ENCODE measurements around the gene LAMA3.
"Not testable (repeated sequence)": the region's sequence is repeated elsewhere in the genome, so short reads cannot be mapped to it uniquely, and the experiment has no call there.

The LAMA3 gene

DNA sequence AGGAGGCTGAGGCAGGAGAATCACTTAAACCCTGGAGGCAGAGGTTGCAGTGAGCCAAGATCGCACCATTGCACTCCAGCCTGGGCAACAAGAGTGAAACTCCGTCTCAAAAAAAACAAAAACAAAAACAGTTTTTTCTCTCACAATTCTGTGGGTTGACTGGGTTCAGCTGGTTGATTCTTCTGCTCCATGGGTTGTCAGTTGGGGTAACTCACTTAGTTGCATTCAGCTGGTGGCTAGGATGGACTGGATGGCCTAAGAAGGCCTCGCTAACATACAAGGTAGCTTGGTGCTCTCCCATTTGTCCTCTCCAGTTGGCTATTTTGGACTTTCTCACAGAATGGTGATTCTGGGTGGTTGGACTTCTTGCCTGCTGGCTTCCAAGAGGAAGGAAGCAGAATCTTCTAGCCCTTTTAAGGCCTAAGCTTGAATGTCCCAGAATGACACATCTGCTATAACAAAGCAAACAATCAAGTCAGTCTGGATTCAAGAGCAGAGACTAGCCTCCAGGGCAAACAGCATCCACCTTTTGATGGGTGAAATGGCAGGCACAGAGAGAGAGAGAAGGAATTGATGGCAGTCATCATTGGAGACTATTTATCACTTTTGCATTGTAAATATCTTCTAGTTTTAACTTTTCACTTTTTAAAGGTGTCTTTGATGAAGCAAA is 17.9 kb downstream of the LAMA3 start:
- no peak for DNase-seq (ENCODE audit: low read depth)

DNA sequence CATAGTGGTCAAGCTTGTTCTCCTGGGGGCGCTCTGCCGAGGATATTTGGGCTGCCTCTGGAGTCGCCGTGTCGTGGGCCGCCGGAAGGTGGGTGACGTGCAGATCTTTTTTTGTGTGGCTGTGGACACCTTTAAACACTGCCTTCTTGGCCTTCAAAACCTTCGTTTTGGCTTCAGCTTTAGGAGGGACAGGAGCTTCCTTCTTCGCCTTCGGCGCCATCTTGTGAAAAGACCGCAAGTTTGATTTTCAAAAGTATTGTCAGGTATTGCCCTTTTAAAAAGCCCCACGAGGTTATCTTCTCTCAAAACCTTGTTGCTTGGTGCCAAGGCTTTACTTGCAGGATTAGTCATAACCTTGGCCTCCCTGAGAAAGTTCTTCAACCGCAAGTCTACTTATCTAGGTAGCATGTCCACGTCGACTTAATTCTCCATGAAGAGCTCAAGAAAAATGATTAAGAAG is 20.8 kb downstream of the LAMA3 start:
- no peak for DNase-seq (ENCODE audit: low read depth)

DNA sequence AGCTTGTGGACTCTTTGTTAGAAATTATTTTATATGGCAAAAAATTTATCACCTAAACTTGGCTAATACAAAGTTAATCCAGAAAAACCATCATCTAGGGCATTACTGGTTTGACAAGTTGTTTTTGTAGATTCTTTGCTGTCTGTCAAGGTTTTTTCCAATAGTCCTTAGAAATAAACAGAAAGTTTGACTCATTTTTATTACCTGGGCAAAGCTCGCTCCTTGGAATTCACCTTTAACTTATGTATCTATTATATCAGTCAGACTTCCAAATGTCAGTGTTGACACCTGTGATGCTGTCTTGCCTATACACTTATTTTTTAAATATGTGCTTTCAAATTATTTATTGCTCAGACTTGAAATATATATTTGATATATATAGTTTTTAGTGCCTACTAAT is 21.7 kb downstream of the LAMA3 start:
- no peak for DNase-seq (ENCODE audit: low read depth)

GRCh38 chr18:23711426-23711825 is 22.2 kb downstream of the LAMA3 start:
- no peak for DNase-seq (ENCODE audit: low read depth)

DNA sequence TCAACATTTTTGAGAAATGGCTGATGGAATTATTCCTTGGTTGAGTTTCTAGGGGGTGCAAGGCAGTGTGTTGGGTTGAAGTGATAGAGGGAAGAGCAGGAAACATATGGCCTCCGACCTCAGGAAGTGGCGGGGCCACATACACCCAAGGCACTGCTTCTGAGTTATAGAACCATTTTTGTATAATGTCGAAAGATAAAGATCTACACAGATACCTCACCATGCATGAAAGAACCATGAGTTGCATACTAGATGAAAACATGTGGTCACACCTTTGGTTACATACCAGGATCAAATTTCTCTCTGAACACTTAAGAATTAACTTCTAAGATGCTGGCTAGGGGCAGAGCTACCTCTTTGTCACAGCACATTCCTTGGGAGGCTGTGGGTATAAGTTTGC is 23.2 kb downstream of the LAMA3 start:
- DNase-seq (ENCODE audit: low read depth), result no peak

GRCh38 chr18:23714576-23714975 is 25.3 kb downstream of the LAMA3 start:
- no peak for DNase-seq (ENCODE audit: low read depth)

DNA sequence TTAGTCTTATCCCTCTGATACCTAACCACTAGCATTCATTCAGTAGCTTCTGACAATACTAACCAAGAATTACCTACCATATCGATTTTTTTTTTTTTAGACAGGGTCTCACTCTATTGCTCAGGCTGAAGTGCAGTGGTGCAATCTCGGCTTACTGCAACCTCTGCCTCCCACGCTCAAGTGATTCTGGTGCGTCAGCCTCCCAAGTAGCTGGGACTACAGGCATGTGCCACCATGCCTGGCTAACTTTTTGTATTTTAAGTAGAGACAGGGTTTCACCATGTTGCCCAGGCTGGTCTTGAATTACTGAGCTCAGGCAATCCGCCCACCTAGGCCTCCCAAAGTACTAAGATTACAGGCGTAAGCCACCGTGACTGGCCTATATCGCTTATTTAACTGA is 26.8 kb downstream of the LAMA3 start:
- DNase-seq (ENCODE audit: low read depth), result not testable (repeated sequence)

DNA sequence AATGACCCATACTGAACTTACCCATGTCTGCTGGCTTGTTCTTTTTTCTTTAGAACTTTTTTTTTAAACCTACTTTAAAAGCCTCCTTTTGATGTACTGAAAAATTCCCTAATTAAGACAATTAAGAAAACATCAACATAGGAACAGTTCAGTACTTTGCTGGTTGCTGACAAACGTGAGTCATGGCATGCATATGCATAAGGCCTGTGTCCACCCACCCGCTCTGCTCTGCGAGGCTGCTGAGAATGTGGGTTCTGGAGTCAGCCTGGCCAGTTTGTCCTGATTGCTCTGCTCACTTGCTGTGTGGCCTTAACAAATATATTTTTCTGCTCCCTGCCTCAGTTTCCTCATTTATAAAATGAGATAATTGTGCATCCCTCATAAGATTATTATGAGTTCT is 27.3 kb downstream of the LAMA3 start:
- DNase-seq (ENCODE audit: low read depth), result no peak

DNA sequence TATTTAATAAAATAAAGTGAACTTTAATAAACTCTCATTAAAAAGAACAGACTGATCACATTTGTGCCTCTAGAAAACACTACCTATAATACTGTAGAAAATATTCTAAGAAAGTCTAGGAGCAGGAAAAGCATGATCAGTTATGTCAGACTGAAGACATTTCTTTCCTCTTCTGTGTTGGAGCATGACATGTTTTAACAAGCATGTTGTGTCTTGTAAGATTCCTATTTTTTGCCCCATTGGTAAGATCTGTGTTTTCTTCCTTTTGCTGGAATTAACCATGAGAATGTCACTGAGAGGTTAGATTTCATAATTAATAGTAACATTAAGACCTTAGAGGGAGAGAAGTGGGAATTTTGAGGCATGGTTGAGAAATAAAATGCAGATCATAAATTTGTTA is 27.7 kb downstream of the LAMA3 start:
- DNase-seq (ENCODE audit: low read depth), result no peak

- no peak for DNase-seq (ENCODE audit: low read depth)
Measured at GRCh38 chr18:23718243-23718720, 29.0 kb downstream of the LAMA3 start.

GRCh38 chr18:23718731-23719130 is 29.5 kb downstream of the LAMA3 start:
- no peak for DNase-seq (ENCODE audit: low read depth)

DNA sequence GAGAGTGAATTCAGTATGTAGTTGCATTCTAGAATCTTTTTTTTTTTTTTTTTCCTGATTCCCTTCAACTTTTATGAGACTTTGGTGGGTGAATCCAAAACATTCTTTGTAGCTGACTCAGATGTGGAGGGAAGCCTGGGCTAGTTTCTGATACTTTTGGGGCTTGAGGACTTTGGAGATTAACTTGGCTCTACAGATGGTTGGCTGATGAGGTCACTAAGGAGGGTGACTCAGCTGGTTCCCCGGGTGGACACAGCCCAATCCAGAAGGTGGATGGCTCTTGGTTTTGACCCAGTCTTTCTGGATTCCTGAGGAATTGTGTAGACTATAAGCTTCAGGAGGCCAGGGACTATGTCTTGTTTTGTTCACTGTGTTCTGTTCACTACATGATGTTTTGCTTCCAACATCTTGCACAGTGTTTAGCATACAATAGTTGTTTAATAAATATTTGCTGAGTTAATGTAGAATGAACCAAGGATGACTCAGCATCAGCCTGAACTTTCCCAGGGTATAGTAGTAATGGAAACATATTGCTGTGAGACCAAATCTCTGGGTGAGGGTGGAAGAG is 30.5 kb downstream of the LAMA3 start:
- no peak for DNase-seq (ENCODE audit: low read depth)

DNA sequence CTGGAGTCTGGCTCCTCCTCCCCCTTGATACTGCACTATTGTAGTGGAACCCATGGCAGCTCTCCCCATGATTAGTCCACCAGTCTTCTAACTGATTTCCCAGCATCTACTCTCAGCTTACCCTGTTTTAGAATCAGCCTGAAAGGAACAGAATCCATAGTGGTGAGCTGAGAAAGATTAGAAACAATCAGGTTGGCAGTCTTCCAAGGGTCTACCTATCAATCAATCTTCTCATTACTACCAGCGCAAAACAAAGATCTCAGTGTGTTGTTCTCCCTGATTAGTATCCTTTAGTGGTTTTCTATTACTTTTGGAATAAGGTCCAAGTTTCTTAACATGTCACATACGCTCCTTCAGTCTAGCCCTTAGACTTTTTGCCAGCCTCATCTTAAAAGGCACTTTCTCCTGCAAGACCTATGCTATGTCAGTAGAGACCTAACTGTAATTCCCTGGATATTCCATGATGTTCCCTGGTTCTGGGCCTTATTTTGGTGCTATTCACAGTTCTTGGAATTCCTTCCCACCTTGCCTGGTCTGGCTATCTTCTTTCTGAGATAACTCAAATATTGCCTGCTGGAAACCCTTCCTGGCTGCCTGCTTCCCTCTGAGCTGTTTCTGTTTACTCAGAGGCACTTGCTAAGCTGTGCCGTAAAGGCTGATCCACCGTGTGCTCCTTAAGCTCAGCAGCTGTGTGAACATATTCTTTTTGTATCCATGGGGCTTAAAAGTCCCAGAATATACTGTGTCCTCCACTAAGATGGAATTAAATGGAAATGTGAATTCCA is 32.6 kb downstream of the LAMA3 start:
- no peak for DNase-seq (ENCODE audit: low read depth)

DNA sequence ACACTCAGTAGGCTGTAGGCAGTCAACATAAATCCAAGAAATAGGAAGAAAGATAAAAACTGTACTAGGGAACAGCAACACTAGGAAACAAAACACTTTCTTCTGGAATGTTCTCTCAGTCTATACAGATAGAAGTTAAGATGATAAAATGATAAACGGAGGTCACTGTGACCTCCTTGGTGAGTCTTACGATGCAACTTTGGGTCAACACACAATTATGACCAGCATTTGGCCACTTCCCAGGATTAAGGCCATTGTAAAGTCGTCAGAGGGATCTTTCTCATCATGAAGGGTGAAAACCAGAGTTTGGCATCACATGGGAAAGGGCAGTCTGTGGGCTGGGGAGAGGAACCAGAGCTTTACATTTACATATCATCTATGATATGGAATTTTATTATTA is 33.4 kb downstream of the LAMA3 start:
- no peak for DNase-seq (ENCODE audit: low read depth)

DNA sequence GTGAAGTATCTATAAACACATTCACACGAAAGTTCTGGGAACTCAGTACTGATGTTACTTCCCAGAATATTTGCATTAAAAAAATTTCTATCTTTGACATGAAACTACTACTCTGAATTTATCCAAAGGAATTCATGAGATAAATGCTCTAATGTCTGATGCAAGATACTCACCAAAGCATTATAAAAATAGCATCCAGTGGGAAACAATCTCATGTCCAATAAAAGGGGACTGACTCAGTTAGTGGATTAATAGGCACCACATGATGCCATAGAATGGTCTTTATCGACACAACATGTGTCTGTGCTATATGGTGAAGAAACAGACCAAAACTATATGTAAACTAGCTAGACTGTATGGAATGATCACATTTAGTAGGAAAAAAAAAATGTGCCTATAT is 33.9 kb downstream of the LAMA3 start:
- no peak for DNase-seq (ENCODE audit: low read depth)

GRCh38 chr18:23724681-23725080 is 35.4 kb downstream of the LAMA3 start:
- DNase-seq (ENCODE audit: low read depth), result no peak

DNA sequence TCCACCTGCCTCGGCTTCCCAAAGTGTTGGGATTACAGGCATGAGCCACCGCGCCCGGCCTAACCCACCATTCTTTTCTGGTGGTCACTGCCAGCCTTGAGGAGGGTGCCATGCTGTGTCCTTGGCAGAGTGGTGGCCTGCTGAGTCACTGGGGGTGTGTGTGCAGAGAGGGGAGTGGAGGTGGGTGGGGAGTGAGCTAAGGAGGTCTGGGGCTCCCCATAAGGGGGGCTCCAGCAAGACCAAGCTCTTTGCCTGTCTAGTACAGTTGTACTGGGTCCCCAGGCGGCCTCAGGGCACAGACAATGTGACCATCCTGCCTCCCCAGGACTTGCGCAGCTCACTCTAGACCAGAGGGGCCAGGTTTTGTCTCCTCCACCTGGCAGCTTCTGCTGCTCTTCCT is 36.1 kb downstream of the LAMA3 start:
- no peak for DNase-seq (ENCODE audit: low read depth)

DNA sequence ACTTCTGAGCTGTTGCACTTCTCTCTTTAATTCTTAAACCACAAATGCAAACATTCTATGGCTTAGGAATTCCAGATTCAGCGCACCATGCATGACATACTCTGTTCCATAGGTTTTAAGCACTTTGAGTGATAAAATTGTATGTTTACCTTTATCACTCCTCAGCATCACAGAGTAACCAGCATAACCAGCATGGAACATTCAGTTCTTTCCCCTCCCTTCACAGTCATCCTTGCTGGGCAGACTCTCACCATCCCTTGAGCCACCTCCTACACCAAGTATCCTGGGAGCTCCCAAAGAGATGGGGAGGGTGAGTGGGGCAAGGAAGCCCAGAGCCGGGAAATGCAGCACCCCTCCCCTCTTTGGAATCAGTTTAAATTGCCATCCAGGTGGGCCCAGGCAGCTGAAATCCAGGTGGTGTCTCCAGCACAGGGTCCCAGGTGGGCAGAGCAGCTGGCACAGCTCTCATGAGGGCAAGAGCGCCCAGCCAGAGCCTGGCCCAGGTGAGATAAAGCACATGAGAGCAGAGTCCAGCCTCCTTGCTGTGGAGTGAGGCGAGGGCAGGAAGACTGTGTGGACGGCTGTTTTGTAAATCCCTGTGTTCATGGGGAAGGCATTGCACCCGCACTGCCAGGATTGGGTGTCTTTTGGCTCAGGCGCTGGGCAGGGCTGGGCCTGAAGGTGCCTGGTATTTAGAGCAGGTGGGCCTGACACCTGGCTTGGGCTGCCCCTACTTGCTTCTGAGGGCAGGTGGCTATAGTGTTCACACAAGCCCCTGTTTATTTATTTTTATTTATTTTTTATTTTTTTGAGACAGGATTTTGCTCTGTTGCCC is 36.8 kb downstream of the LAMA3 start:
- DNase-seq (ENCODE audit: low read depth), result no peak

- DNase-seq (ENCODE audit: low read depth), result no peak
Measured at GRCh38 chr18:23727707-23728493, 38.6 kb downstream of the LAMA3 start.

DNA sequence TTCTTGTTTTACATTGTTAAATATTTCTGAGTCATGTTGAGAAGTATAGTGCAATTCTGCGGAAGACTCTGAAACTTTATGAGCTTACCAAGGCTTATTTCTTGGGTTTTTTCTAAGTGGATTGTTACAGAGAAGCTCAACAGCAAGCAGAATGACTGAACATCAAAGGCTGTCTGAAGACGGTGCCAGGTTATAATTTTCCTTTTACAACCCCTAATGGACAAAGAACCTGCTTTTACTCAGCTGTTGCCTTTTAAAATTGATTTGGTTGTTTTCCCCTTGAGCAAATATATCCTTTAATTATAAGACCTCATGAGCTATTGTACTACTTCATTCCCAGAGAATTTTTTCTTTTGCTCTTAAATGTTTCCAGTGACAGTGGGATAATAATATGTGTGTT is 41.6 kb downstream of the LAMA3 start:
- DNase-seq (ENCODE audit: low read depth), result no peak

DNA sequence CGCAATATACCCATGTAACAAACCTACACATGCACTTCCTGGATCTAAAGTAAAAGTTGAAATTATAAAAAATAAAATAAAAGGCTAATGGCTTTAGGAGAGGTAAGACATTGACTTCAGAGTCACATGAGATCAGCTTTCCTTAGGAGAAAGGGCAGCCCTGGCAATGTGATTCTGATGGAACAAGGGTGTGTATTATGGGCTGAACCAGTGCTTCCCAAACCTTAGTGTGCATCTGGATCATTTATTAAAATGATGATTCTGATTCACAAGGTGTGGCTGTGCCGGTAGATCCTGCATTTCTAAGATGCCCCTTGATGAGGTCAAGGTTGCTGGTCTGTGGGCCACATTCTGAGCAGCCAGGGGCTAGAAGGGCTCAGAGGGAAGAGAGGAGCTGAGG is 42.6 kb downstream of the LAMA3 start:
- DNase-seq (ENCODE audit: low read depth), result no peak

DNA sequence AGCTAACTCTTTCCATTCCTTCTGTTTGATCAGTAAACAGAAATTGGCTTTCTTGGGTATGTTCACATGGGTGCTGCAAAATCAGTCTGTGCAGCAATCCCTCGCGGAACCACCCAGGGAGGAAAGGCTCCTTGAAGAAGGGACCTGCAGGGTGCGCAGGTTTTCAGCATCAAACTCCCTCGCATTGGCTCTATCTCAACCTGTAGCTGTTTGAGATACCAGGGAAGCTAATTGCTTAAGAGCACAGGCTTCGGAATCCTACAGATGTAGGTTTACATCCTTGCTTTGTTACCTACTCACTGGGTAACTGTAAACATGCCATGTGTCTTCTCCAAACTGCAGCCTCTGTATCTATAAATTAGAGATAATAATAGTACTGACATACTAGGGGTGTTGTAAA is 43.2 kb downstream of the LAMA3 start:
- DNase-seq (ENCODE audit: low read depth), result no peak

Measured in stimulated activated CD4-positive, alpha-beta T cell treated with anti-CD3 and anti-CD28 coated beads, Interleukin-2, amount 100 ng/mL, for 4 hours (primary cell).